Stimulated activated CD8-positive, alpha-beta memory T cell treated with anti-CD3 and anti-CD28 coated beads, Interleukin-2, amount 100 ng/mL, for 1 hour (primary cell): ENCODE measurements around the gene SHB.
"Not testable (repeated sequence)": the region's sequence is repeated elsewhere in the genome, so short reads cannot be mapped to it uniquely, and the experiment has no call there.

ENCODE experiments used
- DNase-seq, 2 donors: peaks; one replicate each; pipeline ENCODE4 v3.0.0-alpha.2; 2020; ENCODE audit warnings: low read depth in 2 of 2

Gene SHB

GRCh38 chr9:37903647-37904444 is 165.2 kb downstream of the SHB start, which contains the start of gene SLC25A51:
Gene SLC25A51 (minus strand): TSS chr9:37904127. CDS start chr9:37888550, 15,577 bp downstream.
- peak; percentile 93 to 94 for DNase-seq

- no peak for DNase-seq
Observed at GRCh38 chr9:37902796-37903646, 166.0 kb downstream of the SHB start.

- no peak for DNase-seq
Observed at GRCh38 chr9:37902131-37902530, 166.9 kb downstream of the SHB start.

- no peak for DNase-seq
Observed at GRCh38 chr9:37899041-37899440, 170.0 kb downstream of the SHB start.

- DNase-seq = no peak
Observed at GRCh38 chr9:37897665-37898064, 171.4 kb downstream of the SHB start.

- no peak for DNase-seq
Observed at GRCh38 chr9:37892063-37892462, 177.0 kb downstream of the SHB start.

GRCh38 chr9:37891042-37891441 is 178.0 kb downstream of the SHB start:
- DNase-seq = not testable (repeated sequence)

- DNase-seq = no peak
Observed at GRCh38 chr9:37889536-37889935, 179.5 kb downstream of the SHB start.

GRCh38 chr9:37887977-37888583 is 180.9 kb downstream of the SHB start:
- DNase-seq = not testable (repeated sequence)

- no peak for DNase-seq
Observed at GRCh38 chr9:37880916-37881479, 188.0 kb downstream of the SHB start.

GRCh38 chr9:37876376-37876775 is 192.7 kb downstream of the SHB start:
- DNase-seq = no peak

GRCh38 chr9:37873955-37874354 is 195.1 kb downstream of the SHB start:
- DNase-seq = no peak

- DNase-seq = no peak
Observed at GRCh38 chr9:37870799-37871176, 198.2 kb downstream of the SHB start.

- no peak for DNase-seq
Observed at GRCh38 chr9:37870081-37870798, 198.8 kb downstream of the SHB start.
